ENCODE data around the gene FURIN. TPM values are rescaled to one million over a fixed set of nuclear protein-coding genes. Genes with fewer than 3 reads are reported as not detected.

The FURIN gene
- polyA plus RNA-seq, 5 donors = 44.3 to 73.3 (median 57.5) TPM

Other genes starting within 250 kb of the FURIN start
- 10 to 100 TPM in 3 of 5 donors, 1 to 10 TPM in 2; 6.5 to 16.3 (median 10.5) TPM for gene BLM, start 151.2 kb upstream of the FURIN start, polyA plus RNA-seq (ENCODE audit: insufficient read depth in 1 of 5, insufficient read length in 5 of 5, low replicate concordance in 1 of 5)
- gene FES, start 15.9 kb downstream of the FURIN start, polyA plus RNA-seq (ENCODE audit: insufficient read depth in 1 of 5, insufficient read length in 5 of 5, low replicate concordance in 1 of 5) = 10 to 100 TPM; 19.0 to 31.2 (median 21.9) TPM
- gene MAN2A2, start 34.7 kb downstream of the FURIN start, polyA plus RNA-seq (ENCODE audit: insufficient read depth in 1 of 5, insufficient read length in 5 of 5, low replicate concordance in 1 of 5) = 10 to 100 TPM; 41.5 to 71.5 (median 55.3) TPM
- 10 to 100 TPM; 11.5 to 17.5 (median 16.1) TPM for gene HDDC3, start 64.0 kb downstream of the FURIN start, polyA plus RNA-seq (ENCODE audit: insufficient read depth in 1 of 5, insufficient read length in 5 of 5, low replicate concordance in 1 of 5)
- gene UNC45A, start 66.7 kb downstream of the FURIN start, polyA plus RNA-seq (ENCODE audit: insufficient read depth in 1 of 5, insufficient read length in 5 of 5, low replicate concordance in 1 of 5) = 10 to 100 TPM; 52.6 to 72.5 (median 68.3) TPM
- gene RCCD1, start 86.3 kb downstream of the FURIN start, polyA plus RNA-seq (ENCODE audit: insufficient read depth in 1 of 5, insufficient read length in 5 of 5, low replicate concordance in 1 of 5) = 10 to 100 TPM; 16.3 to 22.4 (median 18.9) TPM
- gene PRC1, start 125.9 kb downstream of the FURIN start, polyA plus RNA-seq (ENCODE audit: insufficient read depth in 1 of 5, insufficient read length in 5 of 5, low replicate concordance in 1 of 5) = 100 to 1,000 TPM in 2 of 5 donors, 10 to 100 TPM in 3; 57.8 to 136 (median 84.1) TPM
- 10 to 100 TPM; 16.3 to 19.2 (median 17.5) TPM for gene VPS33B, start 154.0 kb downstream of the FURIN start, polyA plus RNA-seq (ENCODE audit: insufficient read depth in 1 of 5, insufficient read length in 5 of 5, low replicate concordance in 1 of 5)
- 1 to 10 TPM; 1.3 to 2.6 (median 1.5) TPM for gene SV2B, start 231.7 kb downstream of the FURIN start, polyA plus RNA-seq (ENCODE audit: insufficient read depth in 1 of 5, insufficient read length in 5 of 5, low replicate concordance in 1 of 5)